NCI-H1436 treated with DMSO at 0.1 percent for 48 hours (cell line): ENCODE data around the gene PDE10A.

Experiments used
- DNase-seq: peaks from one replicate; lab custom pipeline; 2025; lab: John Stamatoyannopoulos, UW

PDE10A gene

DNA sequence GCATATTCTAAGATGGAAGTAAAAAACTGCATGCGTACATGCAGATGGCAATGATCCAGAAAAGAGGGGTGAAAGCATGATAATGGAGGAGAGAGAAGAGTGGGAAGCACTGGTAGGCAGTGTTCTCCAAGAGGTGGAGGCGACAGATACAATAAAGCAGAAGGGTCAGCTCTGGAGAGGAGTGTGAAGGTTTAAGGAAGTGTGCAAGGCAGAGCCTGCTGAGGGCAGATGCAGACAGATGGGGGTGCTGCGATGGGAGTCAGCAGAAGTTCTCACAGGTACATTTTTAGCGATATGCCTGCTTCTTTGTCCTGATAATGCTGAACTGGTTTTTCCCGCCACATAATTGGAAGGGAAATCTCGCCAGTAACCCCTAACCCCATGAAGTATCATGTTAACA, 272.6 kb downstream of the PDE10A start:
- no peak for DNase-seq

DNA sequence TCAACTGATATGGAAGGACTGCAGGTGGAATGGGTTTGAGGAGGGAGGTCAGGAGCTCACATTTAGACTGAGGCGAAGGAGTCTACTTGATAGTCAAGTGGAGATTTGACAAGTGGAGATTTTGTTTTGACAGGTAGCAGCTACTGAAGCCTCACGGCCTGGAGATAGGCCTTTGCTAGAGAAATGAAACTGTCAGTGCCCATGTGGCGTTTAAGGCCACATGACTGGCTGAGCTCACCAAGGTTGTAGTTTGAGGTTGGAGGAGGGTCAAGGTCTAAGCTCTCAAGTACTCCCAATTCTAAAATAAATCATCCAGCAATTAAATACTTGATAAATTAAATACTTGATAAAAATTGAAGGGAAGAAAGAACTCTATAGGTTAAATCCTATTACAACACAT, 273.5 kb downstream of the PDE10A start:
- no peak for DNase-seq

DNA sequence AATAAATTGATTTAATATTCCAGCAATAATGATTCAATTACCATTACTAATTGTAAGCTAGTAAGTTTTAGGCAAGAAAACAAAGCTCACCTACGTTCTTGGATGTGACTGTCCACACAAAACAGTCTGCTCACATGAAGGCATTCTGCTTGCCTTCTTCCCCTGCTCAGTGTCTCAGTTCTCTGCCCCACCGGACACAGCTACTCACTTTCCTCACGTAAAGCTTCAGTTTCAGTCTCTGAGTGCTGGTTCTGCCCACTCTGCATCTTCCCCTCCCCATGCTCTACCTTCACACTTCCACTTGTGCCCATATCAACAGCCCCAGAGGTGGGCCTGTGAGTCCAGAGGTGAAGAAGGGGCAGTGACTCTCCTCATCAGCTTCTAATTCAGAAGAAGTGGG, 279.7 kb downstream of the PDE10A start:
- DNase-seq: no peak

DNA sequence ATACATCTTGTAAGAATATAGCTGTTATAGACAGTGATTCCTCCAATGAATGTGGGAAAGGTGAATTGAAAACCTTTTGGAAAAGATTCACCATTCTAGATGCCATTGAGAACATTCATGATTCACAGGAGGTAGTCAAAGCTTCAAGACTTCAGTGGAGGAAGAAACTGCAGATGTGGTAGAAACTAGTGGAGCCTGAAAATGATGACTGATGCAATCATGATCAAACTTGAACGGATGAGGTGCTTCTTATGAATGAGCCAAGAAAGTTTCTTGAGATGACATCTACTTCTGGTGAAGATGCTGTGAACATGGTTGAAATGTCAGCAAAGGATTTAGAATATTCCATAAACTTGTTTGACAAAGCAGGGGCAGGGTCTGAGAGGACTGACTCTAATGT, 286.9 kb downstream of the PDE10A start:
- DNase-seq: no peak

DNA sequence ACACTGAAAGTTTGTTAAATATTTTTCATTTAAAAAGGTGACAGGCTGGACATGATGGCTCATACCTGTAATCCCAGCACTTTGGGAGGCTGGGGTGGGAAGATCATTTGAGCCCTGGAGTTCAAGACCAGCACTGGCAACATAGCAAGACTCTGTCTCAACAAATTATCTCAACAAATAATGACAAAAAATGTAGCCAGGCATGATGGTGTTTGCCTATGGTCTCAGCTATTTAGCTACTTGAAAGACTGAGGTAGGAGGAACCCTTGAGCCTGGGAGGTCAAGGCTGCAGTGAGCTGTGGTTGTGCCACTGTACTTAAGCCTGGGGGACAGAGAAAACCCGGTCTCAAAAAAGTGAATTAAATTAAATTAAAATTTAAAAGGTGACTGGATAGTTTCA, 297.7 kb downstream of the PDE10A start:
- DNase-seq: no peak

DNA sequence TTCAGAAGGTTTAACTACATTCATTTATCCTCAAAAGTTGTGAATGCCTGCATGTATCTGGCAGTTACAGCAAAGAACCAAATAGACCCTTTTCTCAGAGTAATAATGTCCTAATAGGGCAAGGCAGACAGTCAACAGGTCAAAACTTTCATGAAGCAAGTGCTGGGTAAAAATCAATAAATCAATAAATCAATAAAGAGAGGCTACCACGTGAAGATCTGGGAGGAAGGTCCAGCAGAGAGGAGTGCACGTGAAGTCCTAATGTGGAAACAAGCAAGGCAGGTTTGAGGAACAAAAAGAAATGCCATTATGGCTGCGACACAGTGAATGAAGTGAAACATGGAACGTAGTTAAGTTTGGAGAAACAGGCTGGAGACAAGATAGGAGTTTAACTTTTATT, 317.3 kb downstream of the PDE10A start:
- no peak for DNase-seq

DNA sequence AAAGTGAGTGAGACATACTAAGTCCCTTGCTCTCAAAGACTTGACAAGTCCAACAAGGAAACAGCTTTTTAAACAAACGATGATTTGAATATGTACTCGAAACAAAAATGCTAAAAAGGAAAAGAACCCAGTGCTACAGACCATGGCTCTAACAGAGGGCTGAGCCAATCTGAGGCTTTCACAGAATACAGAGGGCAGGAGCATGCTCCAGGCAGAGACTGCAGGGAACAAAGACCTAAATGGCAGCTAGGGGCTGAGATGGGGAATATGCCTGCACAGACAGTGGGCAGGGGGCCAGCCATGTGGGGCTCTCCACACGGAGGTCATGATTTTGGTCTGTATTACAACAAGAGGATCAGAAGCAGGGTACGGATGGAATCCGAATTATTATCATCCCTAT, 322.5 kb downstream of the PDE10A start:
- no peak for DNase-seq

DNA sequence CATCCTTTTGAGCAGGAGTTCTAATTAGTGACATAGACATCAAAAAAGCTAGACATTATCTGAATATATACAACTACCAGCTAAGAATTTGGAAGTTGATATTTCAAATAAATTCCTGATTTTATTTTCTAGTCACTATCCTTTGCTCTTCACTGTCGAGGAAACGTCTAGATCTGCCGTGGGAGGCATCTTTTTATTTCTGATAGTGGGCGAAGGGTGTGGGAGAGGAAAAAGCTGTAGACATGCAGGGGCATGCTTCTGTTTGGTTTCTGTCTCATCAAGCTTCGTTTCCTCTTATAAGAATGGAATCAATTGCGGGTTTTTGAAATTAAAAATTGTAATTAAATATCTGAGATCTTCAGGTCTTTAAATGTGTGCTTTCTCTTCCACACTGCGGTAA, 337.4 kb downstream of the PDE10A start:
- DNase-seq: no peak

DNA sequence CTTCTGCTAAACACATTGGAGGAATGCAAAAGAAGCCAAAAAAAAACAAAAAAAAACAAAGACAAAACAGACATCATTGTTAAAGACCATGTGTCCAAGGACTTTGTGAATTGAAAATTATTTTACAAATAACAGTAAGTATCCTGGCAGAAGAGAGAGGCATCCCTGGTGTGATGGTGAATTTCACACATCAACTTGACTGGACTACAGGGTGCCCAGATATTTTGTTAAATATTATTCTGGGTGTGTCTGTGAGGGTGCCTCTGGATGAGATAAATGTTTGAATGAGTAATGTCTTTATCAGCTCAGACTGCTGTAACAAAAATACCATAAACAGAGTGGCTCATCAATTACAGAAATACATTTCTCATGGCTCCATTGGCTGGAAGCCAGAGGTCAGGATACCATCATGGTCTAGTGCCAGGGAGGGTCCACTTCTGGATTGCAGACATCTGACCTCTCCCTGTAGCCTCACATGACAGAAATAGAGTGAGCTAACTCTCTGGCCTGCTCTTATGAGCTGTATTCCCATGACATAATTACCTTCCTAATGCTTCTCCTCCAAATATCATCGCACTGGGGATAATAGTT, 341.4 kb downstream of the PDE10A start:
- no peak for DNase-seq

DNA sequence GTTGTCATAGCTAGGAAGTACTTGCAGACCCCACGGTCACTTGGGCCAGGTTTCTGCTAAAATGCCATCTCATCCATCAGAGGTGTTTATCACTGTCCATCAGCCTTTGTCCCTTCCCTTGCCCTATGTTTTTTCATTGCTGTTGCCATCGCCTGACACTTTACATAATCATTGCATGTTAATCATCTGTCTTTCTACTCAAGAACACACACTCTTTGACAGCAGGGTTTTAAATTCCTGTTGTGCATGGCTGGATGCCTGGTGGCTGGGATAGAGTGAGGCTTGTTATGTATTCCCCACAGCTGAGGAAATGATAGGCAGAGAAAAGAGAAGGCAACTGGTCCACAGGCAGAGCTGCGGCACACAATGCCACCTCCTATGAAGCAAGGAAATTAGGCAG, 341.9 kb downstream of the PDE10A start:
- DNase-seq: no peak

DNA sequence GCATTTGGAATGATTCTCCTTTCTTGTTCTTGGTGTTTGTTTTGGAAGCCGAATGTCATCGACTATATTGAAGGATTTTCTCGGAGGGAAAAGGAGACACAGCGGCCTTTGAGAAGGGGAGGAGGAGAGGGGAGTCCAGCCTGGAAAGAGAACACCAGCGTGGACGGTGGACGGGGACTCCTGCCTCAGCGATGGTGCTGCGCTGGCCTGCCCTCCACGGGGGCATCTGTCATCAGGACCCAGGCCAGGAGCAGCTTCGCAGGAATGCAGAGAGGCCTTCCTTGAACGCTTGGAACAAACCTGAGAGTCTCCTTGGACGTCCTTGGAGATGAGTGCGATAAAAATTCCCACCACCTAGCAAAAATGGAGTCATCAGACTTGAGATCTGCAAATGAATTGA, 345.3 kb downstream of the PDE10A start:
- no peak for DNase-seq

DNA sequence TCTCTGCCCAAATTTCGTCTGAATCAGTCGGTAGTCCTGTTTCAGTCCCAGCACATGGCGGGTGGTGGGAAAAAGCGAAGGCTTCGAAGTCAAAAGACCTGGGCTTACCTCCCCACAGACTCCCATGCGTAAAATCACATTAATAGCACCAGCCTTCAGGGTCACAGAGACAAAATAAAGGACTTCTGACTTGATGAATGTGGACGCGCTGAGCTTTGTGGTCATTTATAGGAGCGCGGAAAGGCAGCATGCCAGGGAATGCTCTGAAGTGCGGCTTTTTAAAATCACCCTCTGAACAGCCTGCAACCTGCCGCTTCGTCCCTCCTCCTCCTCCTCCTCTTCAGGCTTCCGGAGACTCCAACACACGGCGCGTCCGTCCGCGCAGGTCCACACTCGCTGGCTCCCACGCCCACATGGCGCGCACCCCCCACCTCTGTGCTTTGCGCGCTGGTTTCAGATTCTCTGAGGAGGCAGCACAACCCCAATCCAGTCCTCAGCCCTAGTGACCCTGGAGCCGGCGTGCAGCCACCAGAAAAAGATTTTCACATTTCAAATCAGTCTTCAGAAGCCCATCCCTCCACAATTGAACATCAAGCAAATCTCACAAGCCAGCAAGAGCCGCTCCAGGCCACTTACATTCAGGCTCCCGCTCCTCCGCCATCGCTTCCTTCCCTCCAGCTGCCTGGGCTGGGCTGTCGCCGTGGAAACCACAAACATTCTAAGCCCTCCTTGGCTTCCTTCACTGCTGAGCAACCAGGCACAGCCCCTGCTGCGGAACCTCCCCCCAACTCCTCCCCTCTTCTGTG, 353.9 kb downstream of the PDE10A start, which contains the start of gene C6orf118:
TSS of gene C6orf118 (minus strand) at position 680 of the 806 bp plus-strand sequence. CDS start at position 661, 19 bp downstream.
- no peak for DNase-seq

DNA sequence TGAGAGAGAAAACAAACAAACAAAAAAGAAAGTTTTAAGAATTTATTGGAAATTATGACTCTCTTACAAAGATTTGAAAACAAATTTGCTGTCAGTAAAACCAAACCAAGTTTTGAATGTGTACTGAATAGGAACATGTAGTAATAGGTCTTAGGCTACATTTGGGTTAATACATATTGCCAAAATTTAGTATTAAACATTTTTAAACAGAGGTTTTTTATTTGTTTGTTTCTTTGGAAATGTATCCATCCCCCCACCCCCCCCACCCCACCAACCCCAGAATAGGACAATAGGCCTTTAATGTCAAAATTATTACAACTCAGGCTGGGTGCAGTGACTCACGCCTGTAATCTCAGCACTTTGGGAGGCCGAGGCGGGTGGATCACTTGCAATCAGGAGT, 356.1 kb downstream of the PDE10A start:
- DNase-seq: no peak

DNA sequence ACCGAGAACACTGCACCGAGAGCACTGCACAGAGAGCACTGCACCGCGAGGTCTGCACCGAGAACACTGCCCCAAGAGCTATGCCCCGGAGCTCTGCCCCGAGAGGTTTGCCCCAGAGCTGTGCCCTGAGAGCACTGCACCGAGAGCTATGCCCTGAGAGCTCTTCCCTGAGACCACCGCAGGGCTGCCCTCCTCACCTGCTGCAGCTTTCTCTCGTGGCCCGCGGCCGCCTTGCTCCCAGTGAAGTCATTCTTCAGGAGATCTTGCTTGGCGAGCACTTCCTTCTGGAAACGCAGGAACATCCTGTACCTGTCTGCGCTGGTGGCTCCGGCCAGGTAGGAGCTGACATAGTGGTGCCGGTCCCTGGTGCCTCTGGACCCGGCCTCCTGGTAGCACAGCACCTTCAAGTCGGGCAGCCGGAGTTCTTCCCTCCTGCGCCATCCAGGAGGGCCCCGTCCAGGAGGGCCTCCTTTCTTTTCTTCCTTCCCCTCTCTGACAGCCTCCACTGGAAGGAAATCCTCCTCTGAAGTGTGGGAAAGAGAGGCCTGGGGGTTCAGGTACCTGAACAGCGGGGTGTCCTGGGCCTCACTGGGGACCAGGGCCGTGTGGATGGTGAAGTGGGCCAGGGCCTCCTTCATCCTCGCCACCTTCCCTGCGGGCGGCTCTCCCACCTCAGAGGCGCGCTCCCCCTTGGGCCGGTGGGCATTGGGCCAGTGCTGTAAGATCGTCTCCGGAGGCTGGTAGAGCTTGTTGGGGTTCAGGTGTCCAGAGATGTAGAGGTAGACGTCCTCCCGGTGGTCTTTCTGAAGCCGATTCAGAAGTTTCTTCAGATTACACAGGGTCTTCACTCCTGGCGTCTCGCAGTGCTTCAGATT, 361.4 kb downstream of the PDE10A start:
- no peak for DNase-seq

DNA sequence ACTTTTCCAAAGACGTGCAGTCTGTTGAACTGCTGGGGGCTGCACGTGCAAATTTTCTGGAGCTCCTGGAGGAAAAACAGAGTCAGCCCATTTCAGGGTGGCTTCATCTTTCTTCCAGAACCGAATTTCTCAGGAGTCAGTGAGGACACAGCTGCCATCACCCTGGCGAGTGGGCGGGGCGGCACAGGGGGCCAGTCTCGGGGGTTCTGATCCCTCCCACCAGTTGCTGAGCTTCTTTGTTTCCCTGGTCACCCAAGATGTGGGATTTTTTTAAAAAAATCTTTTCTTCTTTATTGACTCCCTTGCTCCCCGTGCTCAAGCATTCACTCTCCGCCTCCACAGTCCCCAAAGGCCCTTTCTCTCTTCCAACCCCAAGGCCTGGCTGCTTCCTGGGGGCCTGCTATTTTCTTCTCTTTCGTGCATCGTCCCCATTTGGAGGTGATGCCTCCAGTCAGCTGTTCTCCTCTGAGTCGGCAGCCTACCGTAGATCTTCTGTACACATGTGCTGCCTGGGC, 362.6 kb downstream of the PDE10A start:
- no peak for DNase-seq

DNA sequence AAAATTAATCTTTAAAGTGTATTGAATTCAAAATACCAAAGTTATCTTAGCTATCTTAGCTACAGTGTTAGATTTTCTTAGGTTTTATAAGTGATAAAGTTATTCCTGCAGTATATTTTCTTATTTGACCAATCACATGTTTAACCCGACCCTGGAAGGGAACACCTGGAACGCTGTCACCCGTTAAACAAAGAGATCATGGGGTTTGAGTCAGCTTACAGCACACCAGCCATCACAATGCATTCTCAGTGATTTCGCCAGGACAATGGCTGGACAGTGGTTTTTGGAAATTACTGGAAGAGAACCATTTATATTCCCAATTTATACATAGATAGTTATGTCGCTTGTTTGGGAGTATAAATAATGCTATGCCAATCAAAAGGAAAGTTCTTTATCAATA, 364.2 kb downstream of the PDE10A start:
- DNase-seq: no peak

DNA sequence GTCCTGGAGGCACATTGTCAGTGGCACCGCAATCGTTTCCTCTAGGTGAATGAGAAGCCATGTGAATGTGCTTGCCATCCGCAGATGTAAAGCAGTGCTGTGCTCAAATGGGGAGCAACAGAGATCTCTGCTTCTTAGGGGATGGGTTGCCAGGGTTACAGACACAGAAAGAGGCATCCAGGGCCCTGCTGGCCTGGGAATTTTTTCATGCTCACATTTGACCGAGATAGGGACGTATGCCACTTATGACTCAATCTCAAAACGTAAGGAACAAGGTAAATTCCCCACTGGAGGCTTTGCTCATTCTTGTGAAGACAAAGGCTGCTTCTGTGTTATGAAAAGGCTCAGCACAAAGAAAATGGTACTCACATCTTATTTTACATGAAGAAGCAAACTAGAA, 364.6 kb downstream of the PDE10A start:
- no peak for DNase-seq

DNA sequence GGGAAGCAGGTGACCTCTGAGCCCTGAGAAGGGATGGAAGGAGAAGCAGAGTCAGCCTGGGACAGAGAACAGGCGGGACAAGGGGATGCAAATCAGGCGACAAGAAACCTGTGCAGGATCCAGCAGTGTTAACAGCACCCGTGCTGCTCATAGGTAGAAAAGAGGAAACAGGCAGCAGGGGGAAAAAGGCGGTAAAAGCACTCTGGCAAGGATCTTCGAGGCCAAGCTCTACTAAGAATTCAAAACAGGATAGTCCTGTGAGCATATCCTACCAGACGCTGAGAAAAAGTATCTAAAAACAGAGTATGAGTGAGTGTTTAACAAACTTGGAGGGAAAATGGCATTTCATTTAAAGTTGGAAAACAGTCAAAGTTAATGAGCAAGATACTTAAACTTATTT, 370.4 kb downstream of the PDE10A start:
- DNase-seq: no peak
